Neuronal stem cell (in vitro differentiated cells): ENCODE data around the gene KRT39.

Experiments used
- DNase-seq: peaks from one replicate; pipeline ENCODE4 v3.0.0-alpha.2; 2013; ENCODE audit warnings: low spot score
- H2AFZ ChIP-seq: one replicate; pipeline ENCODE4 v1.6.1; 2013; ENCODE audit warnings: mild to moderate bottlenecking, low read length, inconsistent platforms
- H2AK5ac ChIP-seq: 2 replicates; pipeline ENCODE4 v1.6.1; 2013; ENCODE audit warnings: low read depth, mild to moderate bottlenecking, inconsistent platforms, low read length, moderate library complexity, mixed read lengths
- H2BK120ac ChIP-seq: 2 replicates; pipeline ENCODE4 v1.6.1; 2013; ENCODE audit warnings: low read depth, mild to moderate bottlenecking, inconsistent platforms, low read length, moderate library complexity, mixed read lengths
- H2BK12ac ChIP-seq: one replicate; pipeline ENCODE4 v1.6.1; 2013; ENCODE audit warnings: low read length, inconsistent platforms
- H2BK15ac ChIP-seq: 2 replicates; pipeline ENCODE4 v1.6.1; 2013; ENCODE audit warnings: mild to moderate bottlenecking, low read length, inconsistent platforms, mixed read lengths
- H2BK5ac ChIP-seq: one replicate; pipeline ENCODE4 v1.6.1; 2013; ENCODE audit warnings: inconsistent platforms, mild to moderate bottlenecking, low read length, moderate library complexity
- H3K14ac ChIP-seq: one replicate; pipeline ENCODE4 v1.6.1; 2013; ENCODE audit warnings: low read length, inconsistent platforms
- H3K18ac ChIP-seq: 2 replicates; pipeline ENCODE4 v1.6.1; 2013; ENCODE audit warnings: low read length, inconsistent platforms
- H3K23ac ChIP-seq: 2 replicates; pipeline ENCODE4 v1.6.1; 2013; ENCODE audit warnings: low read depth, mild to moderate bottlenecking, mixed read lengths, low read length, inconsistent platforms; ENCODE audit not compliant: poor library complexity
- H3K27ac ChIP-seq: replicated peaks from 3 replicates; pipeline ENCODE4 v1.5.1; 2013; ENCODE audit warnings: low read length, inconsistent platforms
- H3K27me3 ChIP-seq, 3 experiments: 2 replicates each; pipeline ENCODE4 v1.6.1; 2013; ENCODE audit warnings: low read length in 3 of 3, mild to moderate bottlenecking in 2 of 3, inconsistent platforms in 1 of 3, low read depth in 1 of 3, mixed read lengths in 1 of 3, moderate library complexity in 1 of 3; ENCODE audit not compliant: control insufficient read depth in 3 of 3, insufficient read depth in 3 of 3
- H3K36me3 ChIP-seq, 2 donors: replicated peaks in 1 of 2; 2 replicates each; pipeline ENCODE4 v1.6.1; 2013; ENCODE audit warnings: low read length in 2 of 2; ENCODE audit not compliant: control insufficient read depth in 2 of 2, insufficient read depth in 2 of 2
- H3K4ac ChIP-seq: 2 replicates; pipeline ENCODE4 v1.6.1; 2013; ENCODE audit warnings: inconsistent platforms, mild to moderate bottlenecking, low read length, moderate library complexity
- H3K4me1 ChIP-seq, 2 donors: 1 replicate in 1 of 2; 2 replicates in 1 of 2; pipeline ENCODE4 v1.6.1; 2013; ENCODE audit warnings: low read length in 2 of 2, low read depth in 1 of 2; ENCODE audit not compliant: control insufficient read depth in 2 of 2, insufficient read depth in 1 of 2
- H3K4me2 ChIP-seq: one replicate; pipeline ENCODE4 v1.6.1; 2013; ENCODE audit warnings: mild to moderate bottlenecking, low read length, inconsistent platforms; ENCODE audit not compliant: insufficient read depth, poor library complexity, severe bottlenecking
- H3K4me3 ChIP-seq, 2 donors: 2 replicates each; pipeline ENCODE4 v1.5.1; 2013; ENCODE audit warnings: low read length in 2 of 2, mild to moderate bottlenecking in 2 of 2, inconsistent platforms in 1 of 2, moderate library complexity in 1 of 2
- H3K79me1 ChIP-seq: one replicate; pipeline ENCODE4 v1.6.1; 2013; ENCODE audit warnings: low read depth, mild to moderate bottlenecking, inconsistent platforms, low read length, moderate library complexity
- H3K9ac ChIP-seq: one replicate; pipeline ENCODE4 v1.6.1; 2013; ENCODE audit warnings: mild to moderate bottlenecking, low read depth, low read length, inconsistent platforms; ENCODE audit not compliant: poor library complexity
- H3K9me3 ChIP-seq, 2 donors: replicated peaks in 1 of 2; 2 replicates each; pipeline versions ENCODE3 to v1.6.1; 2013; ENCODE audit warnings: low read length in 2 of 2, mild to moderate bottlenecking in 2 of 2, inconsistent platforms in 1 of 2, low read depth in 1 of 2, mixed read lengths in 1 of 2, moderate library complexity in 1 of 2; ENCODE audit not compliant: control insufficient read depth in 2 of 2, insufficient read depth in 1 of 2
- H4K8ac ChIP-seq: one replicate; pipeline ENCODE4 v1.6.1; 2013; ENCODE audit warnings: low read depth, mild to moderate bottlenecking, inconsistent platforms, low read length, moderate library complexity
- H4K91ac ChIP-seq: one replicate; pipeline ENCODE4 v1.6.1; 2013; ENCODE audit warnings: low read length, low read depth, mild to moderate bottlenecking, inconsistent platforms; ENCODE audit not compliant: poor library complexity
- WGBS, 2 donors: extraction: QIAGEN DNeasy Blood & Tissue Kit; methylation state at CpG; one replicate each; pipeline ENCODE4 v1.1.7; 2013; ENCODE audit warnings: missing lambda C conversion rate in 2 of 2, mixed read lengths in 1 of 2; ENCODE audit not compliant: insufficient read length in 2 of 2, insufficient replicate concordance in 1 of 2; ENCODE audit errors: extremely low coverage in 2 of 2; 5-methylcytosine and 5-hydroxymethylcytosine counted together

Gene KRT39

DNA sequence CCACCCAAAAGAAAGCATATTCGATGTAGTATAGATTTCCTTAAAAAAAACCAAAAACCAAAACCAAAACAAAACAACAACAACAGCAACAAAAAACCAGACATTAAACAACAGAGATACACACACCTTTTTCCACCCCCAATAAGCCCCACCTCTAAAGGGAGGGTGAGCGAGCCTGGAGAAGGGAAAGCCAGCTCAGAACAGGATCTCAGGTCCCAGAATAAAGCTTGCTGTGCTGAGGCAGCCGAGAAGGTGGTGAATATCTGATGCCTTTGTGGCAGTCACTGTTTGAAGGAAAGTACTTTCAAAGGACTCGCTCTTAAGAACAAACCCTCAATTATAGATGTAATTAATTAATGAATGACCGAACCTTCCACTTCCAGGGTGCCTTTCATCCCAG, 29.8 kb downstream of the KRT39 start:
- Histone ChIP-seq H2BK12ac (peak overlapping the region; percentile 92), H3K23ac (no peak overlapping the region), H2BK120ac (no peak overlapping the region), H2AFZ (no peak overlapping the region), H3K4me1 (peaks cover 0 to 13% of the 10 kb centered on the region in 2 donors), H2BK15ac (no peak overlapping the region), H3K27me3 (peaks cover 0 to 3% (median 0%) of the 10 kb centered on the region in 3 experiments), H2BK5ac (peak overlapping the region; percentile 95), H2AK5ac (no peak overlapping the region), H4K8ac (no peak overlapping the region), H3K9ac (no peak overlapping the region), H3K79me1 (no peaks in the 10 kb centered on the region), H3K4ac (no peak overlapping the region), H3K4me3 (no peak overlapping the region), H3K14ac (no peak overlapping the region), H4K91ac (no peak overlapping the region), H3K18ac (peak overlapping the region; percentile 85), H3K9me3 (no peaks in the 10 kb centered on the region), H3K4me2 (no peak overlapping the region), H3K27ac (peak overlapping the region; percentile 62), H3K36me3 (no peaks in the 10 kb centered on the region)
- no CpG with 5 or more reads among the region's 5 CpGs for WGBS, 2 donors
- no peak for DNase-seq

DNA sequence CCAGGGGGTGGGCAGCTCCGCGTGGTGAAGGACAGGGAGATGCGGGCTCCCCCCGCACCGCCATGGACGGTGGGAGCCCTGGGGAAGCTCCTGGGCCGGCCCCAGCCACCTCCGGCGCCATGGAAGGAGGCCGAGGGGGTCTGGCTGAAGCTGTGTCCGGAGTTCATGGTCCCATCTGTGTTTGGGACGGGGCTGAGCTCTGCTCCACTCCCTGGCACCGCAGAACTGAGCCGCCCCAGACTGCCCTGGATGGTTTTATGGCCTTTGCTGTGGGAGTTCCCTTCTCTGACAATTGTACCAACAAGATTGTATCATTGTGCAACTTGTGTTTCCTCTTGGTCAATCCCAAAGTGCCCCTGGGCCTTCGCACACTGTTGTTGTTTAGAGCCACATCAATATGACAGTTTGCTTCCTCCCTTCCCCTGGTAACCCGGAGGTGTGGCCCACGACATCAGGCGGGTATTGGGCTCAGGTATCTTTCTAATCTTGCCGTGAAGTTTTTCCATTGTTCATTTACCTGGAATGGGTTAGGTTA, 30.2 kb downstream of the KRT39 start:
- Histone ChIP-seq H3K18ac (peak overlapping the region; percentile 89), H2BK120ac (peak overlapping the region; percentile 74), H3K79me1 (no peaks in the 10 kb centered on the region), H3K36me3 (no peaks in the 10 kb centered on the region), H4K91ac (peak overlapping the region; percentile 82), H2AFZ (no peak overlapping the region), H2AK5ac (peak overlapping the region; percentile 79), H3K4me3 (no peak overlapping the region), H2BK12ac (peak overlapping the region; percentile 88), H3K4me2 (no peak overlapping the region), H3K27ac (no peak overlapping the region), H3K9ac (no peak overlapping the region), H3K4me1 (peaks cover 0 to 14% of the 10 kb centered on the region in 2 donors), H3K27me3 (peaks cover 0 to 3% (median 0%) of the 10 kb centered on the region in 3 experiments), H3K14ac (peak overlapping the region; percentile 73), H2BK5ac (peak overlapping the region; percentile 29), H3K4ac (no peak overlapping the region), H4K8ac (no peak overlapping the region), H2BK15ac (peak overlapping the region; percentile 84), H3K23ac (no peak overlapping the region), H3K9me3 (no peaks in the 10 kb centered on the region)
- no CpG with 5 or more reads among the region's 19 CpGs for WGBS, 2 donors
- no peak for DNase-seq

DNA sequence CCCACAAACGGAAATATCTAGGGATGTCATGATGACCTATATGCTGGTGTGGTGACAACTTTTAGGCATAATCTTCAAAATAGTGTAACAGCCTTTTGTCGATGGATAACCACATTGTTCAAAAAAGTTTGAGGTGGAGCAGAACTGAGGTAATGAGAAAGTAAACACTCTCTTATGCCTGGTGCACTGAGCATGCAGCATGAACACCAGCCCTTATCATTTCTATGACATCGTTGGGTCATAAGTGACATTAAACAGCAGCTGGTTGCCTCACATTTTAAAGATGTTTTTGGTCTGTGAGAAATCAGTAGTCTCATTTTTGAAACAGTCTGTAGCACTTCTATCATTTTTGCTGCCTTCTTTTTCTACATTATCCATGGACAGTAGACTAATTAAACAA, 31.1 kb downstream of the KRT39 start:
- no peak overlapping the region for H3K9ac ChIP-seq

DNA sequence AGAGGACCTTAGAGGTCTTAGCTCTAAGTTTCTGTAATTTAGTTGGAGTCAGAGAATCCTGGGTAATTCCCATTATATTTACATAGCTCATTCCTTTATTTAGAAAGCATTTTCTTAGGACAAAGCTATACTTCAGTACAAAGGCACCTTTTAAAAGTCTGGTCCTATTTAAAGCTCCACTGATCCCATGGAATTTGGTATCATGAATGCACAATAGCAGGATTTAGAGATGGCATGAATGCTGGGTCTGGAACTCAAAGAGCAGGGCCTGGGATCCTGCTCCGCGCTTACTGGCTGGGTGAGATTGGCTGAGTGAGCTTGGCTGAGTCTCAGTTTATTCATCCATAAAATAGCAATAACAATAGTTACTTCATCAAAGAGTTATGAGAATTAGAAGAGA, 34.1 kb downstream of the KRT39 start:
- H3K79me1 ChIP-seq = no peaks in the 10 kb centered on the region
- no peak overlapping the region for H2AFZ ChIP-seq
- H2BK12ac ChIP-seq = no peak overlapping the region
- peaks cover 0 to 16% of the 10 kb centered on the region in 2 donors for H3K4me1 ChIP-seq
- H4K91ac ChIP-seq = no peak overlapping the region
- H3K4ac ChIP-seq = no peak overlapping the region
- H3K27me3 ChIP-seq = no peaks in the 10 kb centered on the region
- H2BK5ac ChIP-seq = no peak overlapping the region
- no peak overlapping the region for H2BK15ac ChIP-seq
- H2BK120ac ChIP-seq = no peak overlapping the region
- H3K27ac ChIP-seq = peak overlapping the region; percentile 97
- H3K18ac ChIP-seq = no peak overlapping the region
- no peak overlapping the region for H3K23ac ChIP-seq
- peak; percentile 85 for DNase-seq
- H3K9me3 ChIP-seq = no peaks in the 10 kb centered on the region
- no peak overlapping the region for H2AK5ac ChIP-seq
- H4K8ac ChIP-seq = no peak overlapping the region
- H3K36me3 ChIP-seq = no peaks in the 10 kb centered on the region
- H3K4me3 ChIP-seq = no peak overlapping the region
- no peak overlapping the region for H3K9ac ChIP-seq
- no peak overlapping the region for H3K14ac ChIP-seq
- WGBS, 2 donors = no CpG with 5 or more reads among the region's 2 CpGs
- H3K4me2 ChIP-seq = no peak overlapping the region

More for the DNA sequence above, 31.1 kb downstream of the KRT39 start:
- H3K4me3 ChIP-seq = no peak overlapping the region
- no peak overlapping the region for H2BK120ac ChIP-seq
- H4K8ac ChIP-seq = no peak overlapping the region
- H2AFZ ChIP-seq = no peak overlapping the region
- H2BK5ac ChIP-seq = no peak overlapping the region
- H3K4me1 ChIP-seq = peaks cover 0 to 17% of the 10 kb centered on the region in 2 donors
- no peak overlapping the region for H2BK15ac ChIP-seq
- no peak overlapping the region for H2AK5ac ChIP-seq
- H3K4ac ChIP-seq = no peak overlapping the region
- no peaks in the 10 kb centered on the region for H3K9me3 ChIP-seq
- WGBS, 2 donors = no CpG with 5 or more reads among the region's 3 CpGs
- no peaks in the 10 kb centered on the region for H3K79me1 ChIP-seq
- H3K18ac ChIP-seq = no peak overlapping the region
- H3K14ac ChIP-seq = no peak overlapping the region
- no peak overlapping the region for H3K23ac ChIP-seq
- no peak overlapping the region for H2BK12ac ChIP-seq
- no peak for DNase-seq
- H3K27ac ChIP-seq = no peak overlapping the region
- no peak overlapping the region for H3K4me2 ChIP-seq
- no peak overlapping the region for H4K91ac ChIP-seq
- H3K36me3 ChIP-seq = no peaks in the 10 kb centered on the region
- H3K27me3 ChIP-seq = no peaks in the 10 kb centered on the region
